ENCODE data around the gene DLX1.
"Not testable (repeated sequence)": the region's sequence is repeated elsewhere in the genome, so short reads cannot be mapped to it uniquely, and the experiment has no call there.

DLX1 gene

DNA sequence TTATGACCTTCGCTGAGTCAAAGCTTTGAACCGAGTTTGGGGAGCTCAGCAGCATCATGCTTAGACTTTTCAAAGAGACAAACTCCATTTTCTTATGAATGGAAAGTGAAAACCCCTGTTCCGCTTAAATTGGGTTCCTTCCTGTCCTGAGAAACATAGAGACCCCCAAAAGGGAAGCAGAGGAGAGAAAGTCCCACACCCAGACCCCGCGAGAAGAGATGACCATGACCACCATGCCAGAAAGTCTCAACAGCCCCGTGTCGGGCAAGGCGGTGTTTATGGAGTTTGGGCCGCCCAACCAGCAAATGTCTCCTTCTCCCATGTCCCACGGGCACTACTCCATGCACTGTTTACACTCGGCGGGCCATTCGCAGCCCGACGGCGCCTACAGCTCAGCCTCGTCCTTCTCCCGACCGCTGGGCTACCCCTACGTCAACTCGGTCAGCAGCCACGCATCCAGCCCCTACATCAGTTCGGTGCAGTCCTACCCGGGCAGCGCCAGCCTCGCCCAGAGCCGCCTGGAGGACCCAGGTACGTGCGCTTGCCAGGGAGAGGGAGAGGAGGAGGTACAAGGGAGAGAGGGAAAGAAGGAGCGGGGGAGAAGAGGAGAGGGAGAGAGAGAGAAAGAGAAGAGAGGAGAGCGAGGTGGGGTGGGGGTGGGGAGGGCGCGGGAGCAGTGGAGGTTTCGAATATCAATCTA is at the start of gene DLX1:
Gene DLX1, plus strand, starts transcription at position 48 of the 700 bp plus-strand sequence. Its CDS starts 171 bp downstream, at position 219.
- no peak for DNase-seq

DNA sequence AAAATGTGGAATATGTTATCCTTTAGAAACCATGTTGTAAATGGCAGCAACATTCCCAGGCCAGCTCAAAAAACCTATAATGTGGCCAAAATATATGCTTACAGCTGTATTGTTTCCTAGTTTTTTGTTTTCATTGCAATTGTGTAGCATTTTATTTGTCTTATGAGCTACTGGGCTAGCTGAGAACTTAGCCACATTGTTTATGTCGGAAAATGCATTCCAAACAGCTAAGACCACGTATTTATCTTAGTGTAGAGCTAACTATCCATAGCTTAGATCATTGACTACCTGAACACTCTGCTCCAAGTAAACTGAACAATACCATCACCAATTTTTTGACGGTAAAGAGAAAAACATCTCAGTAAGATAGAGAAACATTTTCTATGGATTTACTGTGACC is 47.2 kb upstream of the DLX1 start:
- no peak for DNase-seq

DNA sequence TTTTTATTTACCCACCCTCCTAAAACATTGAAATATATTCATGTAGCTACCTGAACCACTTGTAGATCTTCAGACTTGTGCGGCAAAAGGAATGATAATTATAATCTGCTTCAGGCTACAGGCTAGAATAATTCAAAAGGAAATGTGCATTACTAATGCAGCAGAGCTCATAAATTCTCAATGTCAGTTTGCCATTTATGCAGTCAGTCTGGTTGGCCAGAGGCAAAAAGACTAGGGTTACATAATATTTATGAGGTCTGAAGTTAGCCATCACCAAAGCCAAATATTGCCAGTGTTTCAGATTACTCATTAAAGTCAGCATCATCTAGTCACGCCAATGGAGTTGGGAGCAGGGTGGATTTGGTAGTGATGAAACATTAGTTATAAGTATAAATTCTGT is 46.7 kb upstream of the DLX1 start:
- DNase-seq: no peak

GRCh38 chr2:172039011-172039704 is 46.1 kb upstream of the DLX1 start:
- DNase-seq: no peak

DNA sequence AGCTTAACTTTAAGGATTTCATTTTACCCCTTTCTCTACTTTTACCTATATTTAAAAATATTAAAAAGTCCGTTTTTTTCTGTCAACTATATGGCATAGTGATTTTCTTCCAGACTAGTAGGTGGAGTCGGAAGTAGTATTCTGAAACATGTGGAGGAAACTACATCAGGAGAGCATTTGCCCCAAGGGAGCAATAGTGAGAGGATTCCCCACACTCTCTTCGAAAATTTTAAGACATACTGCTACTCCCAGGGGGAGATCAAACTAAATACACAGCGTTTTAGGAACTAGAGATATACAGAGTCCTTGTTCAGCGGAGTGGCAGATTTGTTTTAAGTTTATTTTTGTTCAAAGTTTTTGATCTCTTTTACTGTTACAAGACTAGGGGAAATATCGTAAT is 45.0 kb upstream of the DLX1 start:
- DNase-seq: no peak

- DNase-seq: no peak
These were observed 39.1 kb upstream of the DLX1 start for GRCh38 chr2:172046080-172046678.

DNA sequence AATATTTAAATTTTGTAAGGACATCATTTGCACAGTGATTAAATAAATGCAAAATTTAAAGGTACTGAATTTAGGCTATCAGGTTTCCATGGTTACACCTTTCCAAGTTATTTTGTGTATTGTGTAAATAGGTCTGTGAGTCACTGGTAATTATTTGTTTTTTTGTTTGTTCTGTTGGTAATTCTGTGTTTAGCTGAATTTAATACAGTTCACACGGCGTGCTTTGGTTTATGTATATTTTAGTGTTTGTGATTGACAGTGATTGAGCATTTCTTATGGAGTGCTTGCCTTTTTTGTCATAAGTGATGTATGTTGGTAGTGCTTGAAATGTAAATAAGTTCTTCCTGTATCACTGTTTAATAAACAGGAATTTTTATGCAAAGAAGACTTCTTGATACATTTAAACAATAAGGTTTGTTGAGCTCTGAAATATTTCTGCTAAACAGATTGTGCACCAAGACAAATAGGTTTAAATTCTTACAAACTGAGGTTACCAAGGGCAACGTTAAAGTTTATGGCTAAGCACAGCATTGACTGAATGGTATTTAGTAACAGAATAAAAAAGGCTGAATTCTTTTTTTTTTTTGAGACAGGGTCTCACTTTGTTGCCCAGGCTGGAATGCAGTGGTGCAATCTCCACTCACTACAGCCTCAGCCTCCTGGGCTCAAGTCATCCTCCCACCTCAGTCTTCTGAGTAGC is 38.3 kb upstream of the DLX1 start:
- DNase-seq: no peak

DNA sequence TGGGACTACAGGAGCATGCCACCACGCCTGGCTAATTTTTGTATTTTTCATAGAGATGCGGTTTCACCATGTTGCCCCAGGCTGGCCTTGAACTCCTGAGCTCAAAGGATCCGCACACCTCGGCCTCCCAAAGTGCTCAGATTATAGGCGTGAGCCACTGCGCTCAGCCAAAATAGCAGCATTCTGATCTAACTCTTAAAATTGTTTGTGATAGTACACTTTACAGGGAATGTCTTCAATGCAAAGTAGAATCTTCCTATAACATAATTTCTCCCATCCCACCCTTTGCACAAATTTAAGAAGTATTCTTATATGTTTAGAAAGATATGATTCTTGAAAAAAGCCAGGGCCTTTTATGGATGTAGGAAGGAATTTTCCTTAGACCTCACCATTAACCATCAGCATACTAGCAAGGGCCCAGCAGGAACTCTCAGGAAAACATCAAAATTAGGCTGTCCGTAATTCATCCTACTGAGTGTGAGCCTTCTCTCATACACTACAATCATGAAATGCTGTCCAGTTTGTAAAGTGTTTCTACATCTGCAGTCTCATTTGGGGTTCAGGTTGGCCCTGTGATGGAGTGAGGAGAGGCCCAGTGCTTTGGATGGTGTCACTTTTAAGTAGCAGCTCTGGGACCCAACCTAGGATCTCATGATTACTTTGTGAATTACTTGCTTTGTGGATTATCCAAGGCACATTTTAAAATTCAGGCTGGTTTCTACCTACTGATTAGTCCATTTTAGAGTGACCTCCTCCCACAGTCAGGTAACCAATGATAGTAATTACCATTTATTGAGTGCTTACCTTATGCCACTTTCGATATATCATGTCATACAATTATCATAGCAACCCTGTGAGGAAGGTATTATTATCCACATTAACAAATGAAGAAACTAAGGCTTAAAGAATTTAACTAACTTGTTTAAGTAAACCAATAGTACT is 37.5 kb upstream of the DLX1 start:
- DNase-seq: no peak

- DNase-seq: no peak
These were observed 36.5 kb upstream of the DLX1 start for GRCh38 chr2:172048508-172049503.

DNA sequence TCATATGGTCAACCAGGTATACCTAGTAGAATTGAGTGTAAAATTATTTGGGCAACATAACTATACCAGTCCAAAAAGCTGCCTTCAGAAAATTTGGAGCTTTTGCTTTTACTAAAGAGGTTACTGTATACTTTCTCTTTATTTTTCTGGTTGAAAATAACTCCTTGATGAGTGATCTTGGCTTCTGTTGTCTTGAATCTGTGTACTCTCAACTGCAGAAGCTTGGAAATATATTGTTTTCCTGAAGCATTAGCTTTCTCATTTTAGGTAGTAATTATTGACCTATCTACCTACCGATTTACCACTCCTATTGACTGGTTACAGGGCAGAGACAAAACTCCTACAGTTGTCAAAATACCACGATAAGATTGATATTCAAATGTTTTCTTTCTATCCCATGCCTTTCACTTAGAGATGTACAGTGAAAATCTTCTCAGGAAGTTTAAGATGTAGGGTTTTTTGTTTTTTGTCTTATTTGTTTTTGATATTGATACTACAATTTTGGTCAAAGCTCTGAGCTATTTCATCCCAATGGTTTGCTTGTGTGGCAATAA is 35.7 kb upstream of the DLX1 start:
- no peak for DNase-seq

- DNase-seq: no peak
These were observed 34.7 kb upstream of the DLX1 start for GRCh38 chr2:172050479-172051125.

DNA sequence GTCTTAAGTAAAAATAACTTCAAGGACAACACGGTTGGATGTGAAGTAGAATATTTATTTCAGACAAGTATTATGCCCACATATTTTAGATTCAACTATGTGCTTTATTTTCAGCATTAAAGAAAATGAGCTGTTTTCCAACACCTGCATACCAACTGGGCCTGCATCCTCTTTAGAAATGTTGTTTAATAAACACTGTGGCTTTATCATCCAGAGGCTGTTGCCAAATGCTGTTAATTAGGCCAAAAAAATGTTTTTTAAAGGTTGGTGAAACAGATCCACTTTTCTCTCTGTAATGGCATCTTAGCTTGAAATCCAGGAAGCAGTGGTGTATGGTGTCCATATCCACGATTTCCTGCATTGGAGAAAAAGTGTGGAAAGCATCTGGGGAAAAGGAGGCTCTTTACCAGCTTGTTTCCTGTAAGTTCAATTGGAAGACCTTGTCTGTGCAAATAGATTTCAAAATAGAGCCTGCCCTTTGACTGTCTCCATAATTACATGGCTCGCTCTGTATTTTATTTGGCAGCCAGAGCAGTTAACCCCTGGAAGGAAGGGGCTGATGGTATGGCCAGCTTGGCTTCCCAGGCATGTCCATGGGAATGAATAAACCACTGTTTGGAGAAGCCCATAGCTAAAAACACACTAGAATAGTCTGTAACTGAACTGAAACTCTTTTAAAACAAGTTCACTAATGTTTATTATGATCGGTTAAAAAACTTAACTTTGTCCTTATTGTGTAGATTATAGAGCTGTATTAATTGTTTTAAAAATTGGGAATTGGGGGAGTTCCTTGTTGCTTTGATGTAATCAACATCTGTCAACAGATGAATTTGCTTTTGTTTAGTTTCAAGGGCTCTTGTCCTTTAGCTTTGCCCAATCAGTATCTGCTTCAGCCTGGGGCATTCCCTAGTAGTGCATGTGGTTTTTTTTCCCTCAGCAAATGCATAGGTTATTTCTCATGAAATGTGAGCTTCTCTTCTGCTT is 33.0 kb upstream of the DLX1 start:
- no peak for DNase-seq

DNA sequence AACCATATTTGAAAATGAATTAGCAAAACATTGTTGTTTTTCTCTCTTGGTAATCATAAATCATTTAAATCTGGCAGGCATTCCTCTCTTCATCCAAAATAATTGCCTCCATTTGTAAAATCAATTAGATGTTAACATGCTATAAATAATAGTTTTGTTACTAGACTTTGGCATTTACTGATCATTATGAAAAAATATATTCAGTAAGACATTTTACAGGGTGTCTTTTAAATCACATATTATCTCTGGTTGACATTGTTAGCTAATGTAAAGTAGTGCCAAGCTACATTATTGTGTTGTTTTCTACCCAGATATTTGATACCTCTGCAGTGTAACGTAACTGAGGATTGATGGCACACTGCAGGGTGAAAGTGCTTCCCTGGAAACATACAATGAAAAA is 31.8 kb upstream of the DLX1 start:
- no peak for DNase-seq

DNA sequence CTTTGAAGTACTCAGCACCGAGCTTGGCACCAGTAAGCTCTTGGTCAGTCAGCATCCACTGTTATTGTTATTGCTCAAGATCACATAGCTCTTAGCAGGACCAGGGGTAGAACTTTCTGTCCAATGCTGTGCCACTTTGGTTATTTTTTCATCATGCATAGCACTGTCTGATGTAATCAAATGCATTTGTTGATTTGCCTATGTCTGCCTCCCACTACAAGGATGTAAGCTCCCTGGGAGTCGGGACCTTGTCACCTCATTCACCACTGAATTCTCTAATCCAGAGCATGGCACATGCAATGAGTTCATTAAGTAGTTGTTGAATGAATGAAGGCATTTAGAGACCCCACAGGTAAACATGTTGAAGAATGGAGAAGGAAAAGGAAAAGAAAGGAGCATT is 29.0 kb upstream of the DLX1 start:
- DNase-seq: no peak

DNA sequence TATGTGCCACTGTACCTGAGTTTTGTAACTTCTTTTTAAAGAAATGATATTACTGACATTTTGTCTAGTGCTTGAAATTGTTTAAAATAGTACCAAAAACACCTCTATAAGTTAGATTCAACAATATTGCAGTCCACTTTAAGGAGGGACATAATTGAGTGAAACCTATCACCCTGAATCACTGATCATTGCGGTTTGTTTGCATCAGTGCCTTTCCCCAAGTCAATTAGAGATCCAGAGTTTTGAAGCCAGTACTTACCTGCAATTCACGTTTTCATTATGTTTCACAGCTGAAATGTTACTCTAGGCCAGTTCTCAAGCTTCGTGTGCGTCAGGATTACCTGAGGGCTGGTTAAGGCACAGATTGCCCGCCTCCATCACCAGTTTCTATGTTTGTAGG is 26.6 kb upstream of the DLX1 start:
- no peak for DNase-seq

GRCh38 chr2:172060118-172060517 is 25.2 kb upstream of the DLX1 start:
- DNase-seq: not testable (repeated sequence)

DNA sequence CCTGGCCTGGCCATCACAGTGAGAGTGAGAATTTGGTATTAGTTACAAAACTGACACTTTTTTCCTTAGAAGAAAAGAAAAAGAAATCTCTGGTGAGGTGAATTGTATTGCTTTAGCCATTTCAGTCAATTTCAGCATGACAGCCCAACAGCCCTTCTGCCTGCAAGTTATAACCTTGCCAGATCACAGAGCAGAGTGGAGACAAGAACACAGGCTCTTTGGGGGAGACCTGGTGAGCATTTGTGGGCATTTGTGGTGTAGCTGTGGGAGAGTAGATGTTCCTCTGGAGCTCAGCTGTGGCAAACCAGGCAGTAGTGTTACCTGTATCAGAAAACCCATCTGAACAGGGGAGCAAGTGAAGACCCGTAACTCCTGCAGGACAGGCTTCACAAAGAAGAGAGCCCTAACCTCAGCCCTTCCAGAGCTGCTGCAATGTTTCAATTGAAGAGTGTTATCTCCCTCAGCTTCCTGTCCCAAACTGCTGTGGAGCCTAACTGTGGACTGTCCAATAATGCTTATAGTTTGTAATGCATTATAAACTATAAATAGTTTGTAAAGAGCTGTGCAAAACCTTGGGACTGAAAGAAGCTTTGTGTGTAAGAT is 22.8 kb upstream of the DLX1 start:
- DNase-seq: no peak

- no peak for DNase-seq
These were observed 21.9 kb upstream of the DLX1 start for GRCh38 chr2:172063446-172063845.

DNA sequence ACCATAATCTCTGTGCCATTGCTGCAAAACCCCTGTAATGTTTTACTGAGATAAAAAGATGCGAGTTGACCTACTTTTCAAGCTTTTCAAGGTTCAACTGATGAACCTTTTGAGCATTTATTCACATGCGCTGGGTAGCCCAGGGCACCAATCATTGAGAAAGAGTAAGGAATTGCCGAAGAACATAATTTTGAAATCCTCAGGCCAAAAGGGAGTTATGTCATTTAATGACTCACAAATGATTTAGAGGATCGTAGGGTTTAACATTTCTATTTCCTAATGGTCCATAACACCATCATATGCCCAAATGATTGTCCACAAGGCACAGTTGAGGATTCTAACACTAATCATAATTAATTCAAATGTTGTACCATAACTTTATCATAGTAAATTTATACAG is 20.2 kb upstream of the DLX1 start:
- no peak for DNase-seq
